K562 (cell line): ENCODE measurements around the gene LGI4. TPM values are rescaled to one million over a fixed set of nuclear protein-coding genes. Genes with fewer than 3 reads are reported as not detected.

ENCODE experiments used
- ATAC-seq: fragments of 200-7000 bp; cut with Tn5 transposase; 3 replicates; pipeline ENCODE4 v1.9.1; 2020; ENCODE audit warnings: moderate library complexity
- BruUV-seq: library from RNA; stranded (reverse); fragments of 400-500 nt; replicated peaks from 2 replicates; lab custom pipeline; 2021; lab: Mats Ljungman, UMichigan
- CTCF ChIA-PET: fragments of 300-600 bp; formaldehyde crosslinking; extraction: SDS; loops from one replicate; lab custom pipeline; 2021; ENCODE audit warnings: low intra/inter-chr PET ratio; lab: Yijun Ruan, JAX
- POLR2A ChIA-PET: fragments of 300-600, 350-650 bp; sonication (Branson Sonifier 250); formaldehyde crosslinking; extraction: SDS; loops from one replicate; lab custom pipeline; 2021; ENCODE audit warnings: antibody characterized with exemption, inconsistent platforms; lab: Yijun Ruan, JAX
- DNase-seq, 4 experiments: peaks; one replicate each; pipeline versions ENCODE4 v3.0.0 to v3.0.0-alpha.2; 2011 to 2018; ENCODE audit warnings: low spot score in 3 of 4, mixed read lengths in 3 of 4; ENCODE audit errors: extremely low read depth in 1 of 4
- FAIRE-seq: peaks from 2 replicates; lab custom pipeline; 2011; peaks lifted over from hg19 to GRCh38; lab: Jason Lieb, UNC
- H2AFZ ChIP-seq: 2 replicates; pipeline ENCODE4 v1.6.0; 2011; ENCODE audit warnings: low read depth, low read length, control low read depth, inconsistent platforms
- H3K27ac ChIP-seq: fragments of 200-600 bp; 3 replicates; pipeline ENCODE4 v1.8.0; 2011; ENCODE audit warnings: low read depth, mild to moderate bottlenecking, control low read depth, inconsistent platforms, low read length, moderate library complexity, mixed read lengths; ENCODE audit errors: extremely low read depth
- H3K27me3 ChIP-seq, 2 experiments: fragments of 300-600 bp in 1 of 2; 2 replicates in 1 of 2; 3 replicates in 1 of 2; pipeline versions ENCODE4 v1.6.0 to v1.8.0; 2011; ENCODE audit warnings: inconsistent platforms in 2 of 2, low read length in 2 of 2, mild to moderate bottlenecking in 1 of 2, mixed read lengths in 1 of 2, moderate library complexity in 1 of 2; ENCODE audit not compliant: control insufficient read depth in 2 of 2, insufficient read depth in 2 of 2
- H3K36me3 ChIP-seq: fragments of 300-600 bp; 3 replicates; pipeline ENCODE4 v1.8.0; 2011; ENCODE audit warnings: mild to moderate bottlenecking, low read length, inconsistent platforms; ENCODE audit not compliant: control insufficient read depth, insufficient read depth
- H3K4me1 ChIP-seq, 2 experiments: fragments of 200-600 bp in 1 of 2; replicated peaks in 1 of 2; 2 replicates in 1 of 2; 3 replicates in 1 of 2; pipeline versions ENCODE4 v1.5.1 to v1.8.0; 2011; ENCODE audit warnings: inconsistent platforms in 2 of 2, low read length in 2 of 2, mild to moderate bottlenecking in 1 of 2, mixed read lengths in 1 of 2, moderate library complexity in 1 of 2; ENCODE audit not compliant: control insufficient read depth in 2 of 2, insufficient read depth in 2 of 2
- H3K4me2 ChIP-seq: 2 replicates; pipeline ENCODE4 v1.6.1; 2011; ENCODE audit warnings: low read length, control low read depth, inconsistent platforms, mixed read lengths; ENCODE audit not compliant: insufficient read depth
- H3K4me3 ChIP-seq: fragments of 200-600 bp; sonication (generic), shearing (Covaris generic); 2 replicates; pipeline ENCODE4 v1.5.1; 2016; ENCODE audit warnings: control low read depth, inconsistent platforms
- H3K79me2 ChIP-seq: fragments of 200-600 bp; 3 replicates; pipeline ENCODE4 v1.8.0; 2011; ENCODE audit warnings: low read length, inconsistent platforms; ENCODE audit not compliant: control insufficient read depth, insufficient read depth
- H3K9ac ChIP-seq, 2 experiments: 2 replicates each; pipeline versions ENCODE4 v1.6.0 to v1.6.1; 2011; ENCODE audit warnings: low read depth in 2 of 2, low read length in 2 of 2, control low read depth in 1 of 2, inconsistent platforms in 1 of 2, mild to moderate bottlenecking in 1 of 2, mixed read lengths in 1 of 2; ENCODE audit not compliant: insufficient read depth in 1 of 2
- H3K9me1 ChIP-seq: one replicate; pipeline ENCODE4 v1.6.0; 2011; ENCODE audit warnings: inconsistent platforms, mild to moderate bottlenecking, low read length, moderate library complexity; ENCODE audit not compliant: control insufficient read depth, insufficient read depth
- H3K9me3 ChIP-seq: replicated peaks from 2 replicates; pipeline ENCODE4 v1.5.1; 2011; ENCODE audit warnings: low read depth, low read length, inconsistent platforms; ENCODE audit not compliant: control insufficient read depth, insufficient read depth
- H4K20me1 ChIP-seq: replicated peaks from 2 replicates; pipeline ENCODE4 v1.6.1; 2011; ENCODE audit warnings: low read length, inconsistent platforms, mixed read lengths; ENCODE audit not compliant: control insufficient read depth, insufficient read depth
- BRCA1 ChIP-seq, 2 experiments: fragments of 450-650 bp in 1 of 2; sonication (generic) in 1 of 2; formaldehyde crosslinking in 1 of 2; IDR thresholded peaks; 2 replicates each; pipeline versions ENCODE4 v1.5.0 to v1.6.1; 2017 to 2020; ENCODE audit warnings: mild to moderate bottlenecking in 1 of 2, missing genetic modification reagents in 1 of 2
- CHAMP1 ChIP-seq: fragments of 450-650 bp; IDR thresholded peaks from 2 replicates; pipeline ENCODE4 v1.6.1; 2016; ENCODE audit warnings: mild to moderate bottlenecking
- DACH1 ChIP-seq: fragments of 450-650 bp; IDR thresholded peaks from 2 replicates; pipeline ENCODE4 v1.6.1; 2018; ENCODE audit not compliant: partially characterized antibody
- E2F6 ChIP-seq, 2 experiments: IDR thresholded peaks; 2 replicates each; pipeline ENCODE4 v1.6.1; 2011; ENCODE audit warnings: borderline replicate concordance in 1 of 2, control low read depth in 1 of 2, low read depth in 1 of 2, low read length in 1 of 2, mild to moderate bottlenecking in 1 of 2, mixed read lengths in 1 of 2, moderate library complexity in 1 of 2; ENCODE audit not compliant: insufficient read depth in 1 of 2, insufficient read length in 1 of 2, poor library complexity in 1 of 2, severe bottlenecking in 1 of 2; ENCODE audit errors: extremely low read depth in 1 of 2
- SAP30 ChIP-seq: fragments of 200-600 bp; sonication (generic); IDR thresholded peaks from 2 replicates; pipeline ENCODE4 v1.6.1; 2012; ENCODE audit warnings: borderline replicate concordance, low read depth, mild to moderate bottlenecking, moderate library complexity, low read length, control low read depth, inconsistent platforms; ENCODE audit not compliant: insufficient read depth, poor library complexity, severe bottlenecking
- TBL1XR1 ChIP-seq, 2 experiments: IDR thresholded peaks; 2 replicates each; pipeline ENCODE4 v1.6.1; 2012; ENCODE audit warnings: improper control_type of control experiment in 2 of 2, low read length in 2 of 2, mild to moderate bottlenecking in 1 of 2
- USF1 ChIP-seq: sonication (generic); formaldehyde crosslinking; IDR thresholded peaks from 2 replicates; pipeline ENCODE4 v1.9.0; 2022; ENCODE audit warnings: mild to moderate bottlenecking, missing genetic modification reagents
- ZFPM2 ChIP-seq: fragments of 250-450 bp; sonication (Bioruptor Pico); IDR thresholded peaks from 2 replicates; pipeline ENCODE4 v1.5.1; 2022; ENCODE audit warnings: mild to moderate bottlenecking
- ZNF134 ChIP-seq: fragments of 250-450 bp; sonication (Bioruptor Pico); conservative IDR thresholded peaks from 2 replicates; pipeline ENCODE4 v1.4.0; 2020
- ZNF280B ChIP-seq: fragments of 250-450 bp; sonication (Bioruptor Pico); IDR thresholded peaks from 2 replicates; pipeline ENCODE4 v1.5.1; 2021; ENCODE audit warnings: mild to moderate bottlenecking
- WGBS: fragments of 100-300 bp; shearing (Covaris generic); methylation state at CpG from one replicate; pipeline ENCODE4 v1.1.6; 2016; ENCODE audit warnings: low coverage, mixed read lengths; ENCODE audit not compliant: insufficient coverage; ENCODE audit errors: missing lambda C conversion rate; 5-methylcytosine and 5-hydroxymethylcytosine counted together
- in situ Hi-C: fragments of 300-500 bp; cut with MboI; formaldehyde crosslinking; loops from 4 replicates; pipeline ENCODE4 v1.15.0; 2018; ENCODE audit warnings: inconsistent platforms, mixed read lengths
- intact Hi-C: fragments of 100-400 bp; cut with micrococcal nuclease; formaldehyde crosslinking; loops from 2 replicates; pipeline ENCODE4 v1.14.2; 2022
- polyA plus RNA-seq, 8 experiments: library from polyadenylated mRNA; depleted of rRNA in 4 of 8; stranded (reverse) in 5 of 8; unstranded in 3 of 8; fragments of >200 nt; fragmentation: Nextera tagmentation in 2 of 8; fragmentation: Illumina TruSeq in 1 of 8; extraction: Ambion mirVana in 2 of 8; extraction: Trizol in 1 of 8; gene quantifications; 2 replicates each; pipeline versions ENCODE4 v1.2.1 to v1.2.3, GENCODE V29; 2011 to 2014; ENCODE audit warnings: inconsistent platforms in 1 of 8, missing spikeins in 1 of 8
- total RNA-seq, 7 experiments: library from RNA; depleted of rRNA in 6 of 7; stranded (reverse); fragments of >200 nt in 6 of 7; fragmentation: Illumina TruSeq in 2 of 7; extraction: Trizol in 2 of 7; gene quantifications; 2 replicates each; pipeline versions ENCODE4 v1.2.1 to v1.2.3, GENCODE V29; 2011 to 2021; ENCODE audit warnings: low replicate concordance in 1 of 7

Gene LGI4
- total and polyA plus RNA-seq, 9 of the 15 experiments (the other 6 are each of a cell fraction or from before 2014, with no cell fraction given), result 0.14 to 0.30 (median 0.24) TPM; not detected in 4

DNA sequence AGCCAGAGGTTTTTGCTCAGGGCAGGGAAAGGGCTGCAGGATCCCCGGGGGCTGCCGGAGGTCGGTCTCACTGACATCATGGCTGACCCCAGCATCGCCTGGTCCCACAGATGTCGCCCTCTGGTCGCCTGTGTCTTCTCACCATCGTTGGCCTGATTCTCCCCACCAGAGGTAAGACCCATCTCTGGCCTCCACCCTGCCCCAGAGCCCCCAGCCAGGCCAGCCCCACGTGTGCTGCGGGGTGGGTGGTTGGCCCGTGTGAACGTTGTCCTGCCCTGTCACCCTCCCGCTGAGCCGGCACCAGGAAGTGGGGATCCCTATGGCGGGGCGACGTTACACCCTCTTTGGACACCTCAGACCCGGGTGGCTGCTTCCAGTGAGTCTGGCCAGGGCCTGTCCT is 20.6 kb upstream of the LGI4 start (continued):
- TF ChIP-seq SAP30, result peak; percentile 11
- no peak for TF ChIP-seq BRCA1 (IDR thresholded peaks at IDR 0.05)
- 0 out of 2 replicates have a peak, but pooled peaks have one; percentile 23 for TF ChIP-seq BRCA1 (CRISPR knock-in tag; IDR thresholded peaks at IDR 0.05)

- Histone ChIP-seq H3K36me3 (peaks cover 44% of the 10 kb centered on the region), H3K9me3 (no peaks in the 10 kb centered on the region), H3K4me1 (peaks cover 13 to 44% of the 10 kb centered on the region in 2 experiments; a peak in 4 of 5 replicates), H4K20me1 (no peaks in the 10 kb centered on the region), H3K9ac (peak within 1 kb of the TSS; percentile 89 to 96), H3K4me3 (peak within 1 kb of the TSS; percentile 92), H3K27ac (peak within 1 kb of the TSS; percentile 95), H3K9me1 (no peaks in the 10 kb centered on the region), H2AFZ (peak within 1 kb of the TSS; percentile 91), H3K79me2 (peaks cover 51% of the 10 kb centered on the region), H3K27me3 (no peaks in the 10 kb centered on the region), H3K4me2 (peak within 1 kb of the TSS; percentile 95)
- FAIRE-seq (peak; percentile 86), DNase-seq (peak; percentile 88 to 94 (median 91)), ATAC-seq (peak; percentile 92)
- ChIA-PET POLR2A (interaction anchor here (0.6 to 1.2 kb wide), 6 partner anchors 8 to 654 kb away, joined by 3 to 5 read pairs (median 3); no protein-coding TSS in a partner anchor), CTCF (no interaction called here)
- in situ Hi-C loops (no loop called here), intact Hi-C loops (loop anchor here (5.0 kb wide), 3 partner anchors 53 to 113 kb away; partner anchors contain the start of genes LSR and USF2)
- TSS peak; percentile 65 for BruUV-seq
- WGBS, result under 1% methylated on average over 27 of the region's 49 CpGs
- TF ChIP-seq CHAMP1 (no peak), E2F6 (IDR thresholded peaks at IDR 0.05; ENCODE audit: borderline replicate concordance in 1 of 2, extremely low read depth in 1 of 2, insufficient read depth in 1 of 2, insufficient read length in 1 of 2, low read depth in 1 of 2, low read length in 1 of 2, poor library complexity in 1 of 2, severe bottlenecking in 1 of 2) (peak; percentile 46 to 80), ZFPM2 (CRISPR knock-in tag) (no peak), TBL1XR1 (IDR thresholded peaks at IDR 0.05; ENCODE audit: low read length in 2 of 2) (no peak), USF1 (CRISPR knock-in tag) (no peak), ZNF280B (no peak), DACH1 (no peak), ZNF134 (CRISPR knock-in tag) (no peak)
Measured at GRCh38 chr19:35154525-35155406, 19.9 kb upstream of the LGI4 start, which contains the start of gene FXYD5. TSS of gene FXYD5 (plus strand) at chr19:35154735. CDS start at chr19:35155551, 816 bp downstream.
